Muscle of back (tissue), 11 donors: ENCODE results near the gene CPT1A. TPM values are rescaled to one million over a fixed set of nuclear protein-coding genes. Genes with fewer than 3 reads are reported as not detected.

ENCODE experiments used
- DNase-seq, 3 donors: peaks; one replicate each; pipeline versions ENCODE4 v3.0.0 to v3.0.0-alpha.2; 2013
- polyA plus RNA-seq, 10 donors: library from polyadenylated mRNA; unstranded; fragments of 120-200 nt; gene quantifications; one replicate each; pipeline ENCODE4 v1.2.1, GENCODE V29; 2013; ENCODE audit not compliant: insufficient read length in 10 of 10

The CPT1A gene
- polyA plus RNA-seq, 10 donors, result 10.1 to 13.7 (median 11.8) TPM

DNA sequence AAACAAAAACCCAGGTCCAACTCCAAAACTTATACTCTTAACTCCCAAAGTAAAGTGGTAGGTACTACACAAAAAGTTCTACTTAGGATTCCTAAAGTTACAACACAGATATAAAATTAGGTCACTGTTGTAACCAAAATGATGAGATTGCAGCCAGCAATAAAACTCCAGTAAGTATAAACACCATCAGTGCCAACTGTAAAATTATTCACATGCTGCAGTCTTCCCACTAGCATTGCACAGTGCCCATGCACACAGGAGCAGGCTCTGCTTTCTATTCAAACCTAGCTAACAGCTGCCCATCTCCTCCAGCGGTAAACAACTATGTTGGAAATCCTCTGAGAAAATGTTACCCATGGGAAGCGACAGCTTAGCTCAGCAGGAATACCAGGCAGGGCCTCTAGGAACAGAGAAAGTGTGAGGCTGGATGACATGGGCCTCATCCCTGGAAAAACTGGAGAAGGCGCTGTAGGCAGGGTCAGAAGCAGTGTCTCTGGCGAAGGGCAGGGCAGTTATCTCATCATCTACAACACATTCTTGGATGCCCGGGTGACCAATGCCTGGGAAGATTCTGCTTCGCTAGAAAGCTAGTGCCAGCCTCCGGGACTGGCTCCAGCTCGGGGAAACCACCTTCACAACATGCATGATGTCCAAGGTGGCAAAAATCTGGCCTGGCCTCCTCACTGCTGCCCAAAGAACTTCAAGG is 9.1 kb downstream of the CPT1A start:
- no peak for DNase-seq

DNA sequence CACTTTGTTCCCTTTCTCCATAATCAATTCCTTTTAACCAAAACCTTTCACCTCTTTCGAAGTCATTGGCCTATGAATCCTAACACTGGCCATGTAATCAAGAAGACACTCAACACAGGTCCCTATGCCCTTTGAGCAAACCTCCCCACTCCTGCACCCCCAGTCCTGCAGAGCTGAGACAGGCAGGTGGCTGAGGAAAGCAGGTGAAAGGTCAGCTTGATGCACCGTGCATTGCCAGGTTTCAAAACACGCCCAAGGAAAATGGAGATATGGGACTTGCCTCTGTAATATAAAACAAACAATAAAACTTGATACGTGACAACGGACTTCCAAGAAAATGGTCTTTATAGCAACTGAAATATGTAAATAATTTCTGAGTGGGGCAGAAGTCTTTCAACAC is 10.6 kb downstream of the CPT1A start:
- no peak for DNase-seq

DNA sequence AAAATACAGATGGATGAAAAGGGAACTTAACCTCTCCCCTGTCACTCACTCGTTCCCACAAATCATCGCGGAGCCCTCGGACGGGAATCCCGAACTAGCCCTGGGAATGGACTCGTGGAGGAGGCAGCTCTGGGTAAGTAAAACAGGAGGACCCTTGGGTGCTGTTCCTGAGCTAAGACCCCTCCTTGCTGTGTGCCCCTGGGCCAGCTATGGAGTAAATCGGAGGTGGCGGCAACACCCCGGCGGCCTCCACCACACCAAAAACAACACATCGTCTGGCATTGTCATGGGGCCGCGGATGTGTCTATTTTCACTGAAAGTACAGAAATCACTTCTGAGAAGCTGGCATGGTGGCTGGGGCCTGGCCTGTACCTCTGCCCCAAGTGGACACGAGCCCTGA is 12.1 kb downstream of the CPT1A start:
- DNase-seq, result no peak

DNA sequence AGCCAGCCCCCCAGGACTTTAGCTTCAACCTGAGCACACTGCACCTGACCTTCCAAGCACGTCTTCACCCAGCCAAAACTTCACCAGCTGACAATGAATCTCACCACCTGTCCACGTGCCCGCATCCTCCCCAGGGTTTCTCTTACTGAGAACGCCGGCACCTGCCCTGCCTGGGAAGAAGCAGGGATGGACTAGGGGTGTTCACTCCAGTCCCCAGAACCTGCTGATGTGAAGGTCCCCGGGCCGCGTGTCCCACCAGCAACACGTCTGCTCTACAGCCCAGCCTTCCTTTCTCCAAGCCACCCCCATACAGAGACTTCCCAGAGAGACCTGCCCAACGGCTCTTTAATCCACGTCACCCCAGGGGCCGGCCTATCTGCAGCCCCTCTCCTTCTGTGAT is 12.8 kb downstream of the CPT1A start:
- no peak for DNase-seq

DNA sequence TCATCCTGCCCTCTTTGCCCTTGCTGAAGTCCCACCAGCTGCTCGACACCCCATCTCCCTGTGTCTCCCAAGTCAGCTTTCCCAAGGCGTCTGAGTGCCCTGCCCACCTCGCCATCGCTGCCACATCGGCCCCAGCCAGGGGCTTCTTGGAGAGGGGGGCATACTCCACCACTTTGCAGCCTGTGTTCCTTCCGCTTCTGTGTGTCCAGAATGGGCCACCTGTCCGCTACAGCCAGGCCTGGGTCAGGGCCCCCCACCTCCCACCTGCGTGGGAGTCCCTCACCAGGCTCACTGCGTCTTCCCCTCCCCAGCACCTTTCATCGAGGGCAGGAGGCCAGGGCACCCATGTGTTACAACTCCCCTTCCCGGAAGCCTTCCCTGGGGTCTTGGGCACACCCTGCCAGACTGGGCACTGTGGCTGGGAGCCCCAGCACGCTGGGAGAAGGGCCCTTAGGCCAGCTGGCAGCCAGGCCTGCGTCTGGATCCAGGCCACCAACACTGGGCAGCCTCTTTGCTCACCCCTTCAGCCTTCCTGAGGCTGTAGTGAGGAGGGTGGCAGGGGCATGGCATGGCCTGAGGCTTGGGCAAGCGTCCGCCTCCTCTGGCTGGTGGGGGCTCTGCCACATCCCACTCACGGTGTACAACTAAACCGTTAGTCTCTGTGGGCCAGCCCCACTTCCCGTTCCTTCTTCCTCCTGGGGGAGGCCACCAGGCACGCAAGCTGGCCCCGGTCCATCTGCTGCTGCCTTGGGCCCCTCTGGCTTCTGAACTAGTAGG is 13.4 kb downstream of the CPT1A start:
- DNase-seq, result peak in 1 of 3 donors; percentile 27

DNA sequence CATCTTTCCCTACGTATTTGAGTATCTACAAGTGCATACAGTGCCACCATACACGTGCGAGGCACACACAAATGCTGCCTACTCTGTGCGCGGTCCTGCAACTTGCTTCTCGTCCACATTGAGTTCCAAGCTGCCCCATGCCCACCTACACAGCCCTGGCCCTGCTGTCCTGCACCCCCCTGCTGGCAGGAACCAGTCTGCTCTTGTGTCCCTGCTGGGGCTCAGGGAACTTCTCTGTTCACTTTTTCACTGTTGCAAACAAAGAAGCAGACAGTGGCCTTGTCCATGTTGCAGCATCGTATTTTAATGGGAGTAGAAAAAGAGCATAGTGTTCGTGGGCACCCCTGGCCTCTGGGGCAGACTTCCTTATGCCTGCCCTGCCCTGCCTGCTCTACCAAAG is 14.0 kb downstream of the CPT1A start:
- no peak for DNase-seq

DNA sequence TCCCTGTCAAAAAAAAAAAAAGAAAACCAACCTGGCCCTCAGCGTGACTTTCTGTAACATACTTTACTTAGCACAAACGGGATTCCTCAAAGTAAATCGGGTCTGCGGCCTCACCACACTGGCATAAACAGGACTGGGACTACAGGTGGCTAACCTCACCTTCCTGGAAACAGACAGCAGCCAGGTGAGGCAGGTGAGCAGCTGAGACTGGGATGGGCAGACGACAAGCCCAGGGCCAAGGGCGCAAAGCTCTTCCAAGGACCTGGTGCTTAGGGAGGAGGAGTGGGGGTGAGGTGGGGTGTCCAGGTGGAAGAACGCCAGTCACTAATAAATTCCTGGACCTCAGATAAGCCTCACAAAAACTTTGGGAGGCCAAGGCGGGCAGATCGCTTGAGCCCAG is 15.0 kb downstream of the CPT1A start:
- DNase-seq, result no peak

DNA sequence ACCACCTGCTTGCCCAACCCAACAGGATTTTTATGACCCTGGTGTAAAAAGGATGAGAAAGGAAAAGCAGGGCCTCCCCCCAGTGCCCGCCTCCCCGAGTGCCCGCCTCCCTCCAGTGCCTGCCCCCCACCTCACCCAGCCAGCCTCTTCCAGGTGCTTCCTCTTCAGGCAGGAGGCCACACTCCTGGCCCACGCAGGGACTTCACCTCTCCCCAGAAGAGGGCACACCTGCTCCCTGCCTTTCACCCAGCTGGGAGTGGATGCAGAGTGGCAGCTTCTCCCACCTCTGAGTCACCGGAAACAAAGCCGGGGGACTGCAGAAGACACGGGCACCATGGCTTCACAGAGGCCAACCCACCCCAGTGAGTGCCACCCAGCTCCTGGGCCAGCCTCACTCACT is 16.1 kb downstream of the CPT1A start:
- no peak for DNase-seq

DNA sequence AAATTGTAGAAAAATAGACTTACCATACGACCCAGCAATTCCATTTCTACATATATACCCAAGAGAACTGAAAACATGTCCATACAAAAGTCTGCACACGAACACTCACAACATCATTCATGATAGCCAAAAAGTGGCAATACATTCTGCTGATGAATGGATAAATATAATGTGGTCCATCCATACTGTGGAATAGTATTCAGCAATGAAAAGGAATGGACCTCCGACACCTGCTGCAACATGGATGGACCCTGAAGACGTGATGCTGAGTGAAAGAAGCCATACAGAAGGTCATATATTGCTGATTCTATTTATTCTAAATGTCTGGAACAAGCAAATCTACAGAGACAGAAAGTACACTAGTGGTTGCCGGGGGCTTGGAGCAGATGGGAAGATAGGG is 19.2 kb downstream of the CPT1A start:
- DNase-seq, result no peak

DNA sequence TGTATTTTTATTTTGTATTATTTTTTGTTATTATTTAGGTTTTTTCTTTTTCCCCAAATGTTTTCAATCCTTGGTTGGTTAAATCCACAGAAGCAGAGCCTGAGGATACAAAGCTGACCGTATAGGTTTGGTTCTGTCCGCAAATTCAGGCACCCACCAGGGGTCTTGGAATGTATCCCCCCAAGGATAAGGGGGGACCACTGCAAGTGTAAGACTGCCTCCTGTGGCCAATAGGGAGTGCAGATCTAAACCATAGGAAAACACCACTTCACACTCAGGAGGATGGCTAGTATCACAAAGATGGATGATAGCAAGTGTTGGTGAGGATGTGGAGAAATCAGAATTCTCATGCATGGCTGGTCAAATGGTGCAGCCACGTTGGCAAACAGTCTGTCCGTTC is 20.0 kb downstream of the CPT1A start:
- DNase-seq, result no peak

DNA sequence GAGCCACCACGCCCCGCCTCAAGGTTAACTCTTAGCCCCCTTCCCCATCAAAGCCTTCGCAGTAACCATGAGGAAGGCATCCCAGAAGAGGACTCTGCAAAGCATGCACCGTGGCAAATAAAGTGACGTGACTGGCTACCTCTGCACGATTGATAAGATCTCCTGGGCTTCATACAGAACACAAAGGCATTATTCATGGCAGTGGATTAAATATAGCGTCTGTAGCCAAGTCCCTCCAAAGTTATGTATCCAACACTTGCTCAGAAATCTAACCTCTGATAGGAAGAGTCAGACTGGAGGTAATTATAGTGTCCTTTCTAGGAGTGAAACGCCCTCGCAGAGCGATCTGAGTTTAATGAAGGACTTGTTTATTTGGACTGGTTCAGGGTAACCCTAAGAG is 22.4 kb downstream of the CPT1A start:
- DNase-seq, result no peak

DNA sequence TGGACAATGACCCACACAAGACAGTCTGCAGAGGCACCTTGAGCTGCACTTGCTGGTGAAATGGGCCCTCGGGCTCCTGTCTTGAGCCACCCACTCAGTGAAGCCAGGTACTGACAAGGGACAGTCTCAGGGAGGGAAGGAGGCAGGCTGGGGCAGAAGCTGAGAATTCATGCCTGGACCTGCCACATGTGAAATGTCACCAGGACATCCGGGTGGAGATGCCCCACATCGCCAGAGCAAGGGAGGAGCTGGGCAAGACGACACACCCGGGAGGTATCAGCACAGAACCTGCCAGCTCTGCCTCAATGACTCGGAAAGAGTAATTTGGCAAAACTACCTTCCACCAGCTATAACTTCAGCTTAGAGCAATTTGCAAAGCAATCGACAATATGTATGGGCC is 23.5 kb downstream of the CPT1A start:
- DNase-seq, result no peak

DNA sequence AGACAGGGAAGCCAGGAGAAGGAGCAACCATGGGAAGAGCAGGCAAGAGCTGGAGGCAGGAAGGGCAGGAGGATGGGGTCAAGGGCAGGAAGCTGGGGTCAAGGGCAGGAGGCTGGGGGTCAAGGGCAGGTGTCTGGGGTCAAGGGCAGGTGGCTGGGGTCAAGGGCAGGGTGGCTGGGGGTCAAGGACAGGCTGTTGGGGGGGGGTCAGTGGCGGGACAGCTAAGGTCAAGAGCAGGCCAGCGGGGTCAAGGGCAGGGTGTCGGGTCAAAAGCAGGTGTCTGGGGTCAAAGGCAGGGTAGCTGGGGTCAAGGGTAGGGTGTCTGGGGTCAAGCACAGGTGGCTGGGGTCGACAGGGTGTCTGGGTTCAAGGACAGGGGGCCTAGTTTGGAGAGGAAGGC is 24.2 kb downstream of the CPT1A start:
- DNase-seq, result no peak

DNA sequence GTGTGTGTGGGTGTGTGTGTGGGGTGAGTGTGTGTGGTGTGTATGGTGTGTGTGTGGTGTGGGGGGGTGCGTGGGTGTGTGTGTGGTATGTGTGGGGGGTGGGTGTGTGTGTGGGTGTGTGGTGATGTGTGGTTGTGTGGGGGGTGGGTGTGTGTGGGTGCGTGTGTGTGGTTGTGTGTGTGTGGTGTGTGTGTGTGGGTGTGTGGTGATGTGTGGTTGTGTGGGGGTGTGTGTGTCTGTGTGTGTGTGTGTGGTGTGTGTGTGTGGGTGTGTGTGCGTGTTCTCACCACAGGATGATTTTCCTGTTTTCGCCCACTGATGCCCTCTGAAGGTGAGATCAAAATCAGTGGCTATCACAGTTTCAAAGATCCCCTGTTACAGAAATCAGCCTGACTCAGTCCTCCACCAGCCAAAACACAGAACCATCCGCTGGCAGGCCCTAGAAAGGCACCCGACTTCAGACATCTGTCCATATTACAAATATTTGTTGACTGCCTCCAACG is 24.7 kb downstream of the CPT1A start:
- DNase-seq, result no peak

DNA sequence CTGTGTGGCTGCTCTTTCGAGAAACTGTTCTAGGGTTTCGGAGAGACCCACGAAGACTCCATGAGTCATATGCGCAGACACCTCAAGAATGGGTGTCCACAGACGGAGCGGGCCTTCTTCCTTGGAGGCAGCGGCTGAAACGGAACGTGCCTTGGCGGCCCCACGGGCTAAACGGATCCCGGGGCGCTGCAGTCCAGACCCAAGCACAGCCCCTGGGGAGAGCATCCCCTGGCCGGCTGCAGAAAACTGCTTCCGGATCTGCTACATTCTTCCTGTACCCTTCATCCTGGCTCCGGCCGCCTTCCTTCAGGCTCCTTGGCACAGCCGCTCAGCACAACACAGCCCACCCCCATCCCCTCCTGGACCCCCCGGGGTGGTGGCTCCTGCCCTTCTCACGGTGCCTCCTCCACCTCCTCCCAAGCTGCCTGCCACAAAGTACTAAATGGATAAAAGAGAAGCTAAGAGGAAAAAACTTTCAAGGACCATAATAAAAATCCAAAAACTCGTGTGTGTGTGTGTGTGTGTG is 25.4 kb downstream of the CPT1A start:
- DNase-seq, result no peak

DNA sequence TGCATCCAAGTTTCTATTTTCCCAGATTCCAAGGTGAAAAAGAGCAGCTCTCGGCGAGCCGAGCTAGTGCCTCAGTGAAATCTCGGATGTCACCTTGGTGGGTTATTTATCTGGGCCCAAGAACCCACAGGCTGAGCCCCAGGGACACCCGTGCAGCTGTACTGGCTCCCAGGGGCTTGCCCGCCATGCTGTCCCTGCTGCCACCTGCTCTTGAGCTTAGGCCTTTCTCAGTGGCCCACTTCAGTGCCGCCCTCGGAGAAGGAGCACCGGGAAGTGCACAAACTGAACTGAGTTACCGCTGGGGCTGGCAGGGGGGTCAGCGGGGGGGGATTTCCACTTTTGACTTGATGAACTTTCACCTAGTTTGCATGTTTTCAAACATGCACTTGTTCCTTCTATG is 27.9 kb downstream of the CPT1A start:
- DNase-seq, result no peak

DNA sequence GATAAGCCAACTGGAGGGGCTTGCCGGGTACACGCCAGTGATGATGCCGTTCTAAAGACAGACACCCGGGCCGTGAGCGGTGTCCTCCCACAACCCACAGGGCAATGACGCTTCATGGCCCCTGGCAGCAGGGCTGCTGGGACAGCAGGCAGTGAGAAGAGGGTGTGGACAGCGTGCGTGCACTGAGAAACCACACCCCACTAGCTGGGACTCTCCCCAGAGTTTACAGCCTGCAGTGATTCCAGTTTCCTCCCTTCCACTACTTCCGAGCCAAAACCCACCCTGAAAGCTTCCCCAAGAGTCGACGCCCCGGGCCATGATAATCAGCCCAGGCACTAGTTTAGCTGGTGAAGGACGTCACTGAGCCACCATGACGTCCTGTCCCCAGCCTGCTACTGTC is 29.2 kb downstream of the CPT1A start:
- peak in 1 of 3 donors; percentile 44 for DNase-seq

DNA sequence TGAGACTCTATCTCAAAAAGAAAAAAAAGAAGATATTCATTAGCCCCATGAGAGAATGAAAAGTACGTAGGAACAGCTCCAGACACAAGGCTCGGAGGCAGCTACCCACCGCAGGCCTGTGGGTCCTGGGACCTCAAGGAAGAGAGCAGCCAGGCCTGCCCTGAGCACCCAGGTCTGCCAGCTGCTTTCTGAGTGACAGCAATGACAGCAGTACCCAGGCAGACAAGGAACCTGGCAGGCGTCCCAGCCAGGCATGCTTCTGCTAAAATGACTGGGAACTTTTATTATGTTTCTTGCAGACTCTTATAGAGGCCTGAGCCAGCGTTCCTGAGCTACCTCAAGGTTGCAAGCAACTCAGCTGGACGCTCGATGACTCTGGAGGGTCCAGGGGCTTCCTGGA is 31.6 kb downstream of the CPT1A start:
- DNase-seq, result peak; percentile 27 to 38 (median 34)

DNA sequence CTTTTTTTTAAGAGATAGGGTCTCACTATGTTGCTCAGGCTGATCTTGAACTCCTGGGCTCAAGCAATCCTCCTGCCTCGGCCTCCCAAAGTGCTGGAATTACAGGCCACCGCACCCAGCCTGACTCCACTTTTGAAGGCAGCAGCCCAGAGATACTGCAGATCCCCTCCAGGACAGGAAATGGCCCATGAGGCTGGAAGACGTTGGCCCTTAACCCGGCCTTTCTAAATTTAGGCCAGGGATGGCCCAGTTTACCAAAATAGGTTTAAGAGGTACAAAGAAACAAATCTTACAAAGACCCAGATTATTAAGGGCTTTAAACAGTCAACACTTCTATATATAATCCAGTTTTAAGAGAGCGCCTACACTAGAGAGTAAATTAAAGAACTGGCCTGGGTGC is 32.2 kb downstream of the CPT1A start:
- DNase-seq, result no peak

DNA sequence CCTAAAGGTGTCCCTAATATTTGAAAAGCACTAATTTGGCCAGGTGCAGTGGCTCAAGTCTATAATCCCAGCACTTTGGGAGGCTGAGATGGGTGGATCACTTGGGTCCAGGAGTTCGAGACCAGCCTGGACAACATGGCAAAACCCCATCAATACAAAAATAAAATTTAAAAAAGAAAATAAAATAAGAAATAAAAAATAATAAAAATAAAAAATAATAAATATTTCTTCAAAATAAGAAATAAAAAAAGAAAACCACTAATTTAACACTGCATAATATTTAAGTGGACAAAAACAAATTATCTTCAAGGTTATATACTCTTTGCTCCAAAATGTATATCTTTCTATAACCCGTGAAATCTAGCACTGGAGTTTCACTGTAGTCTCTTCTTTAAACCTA is 32.9 kb downstream of the CPT1A start:
- DNase-seq, result no peak

DNA sequence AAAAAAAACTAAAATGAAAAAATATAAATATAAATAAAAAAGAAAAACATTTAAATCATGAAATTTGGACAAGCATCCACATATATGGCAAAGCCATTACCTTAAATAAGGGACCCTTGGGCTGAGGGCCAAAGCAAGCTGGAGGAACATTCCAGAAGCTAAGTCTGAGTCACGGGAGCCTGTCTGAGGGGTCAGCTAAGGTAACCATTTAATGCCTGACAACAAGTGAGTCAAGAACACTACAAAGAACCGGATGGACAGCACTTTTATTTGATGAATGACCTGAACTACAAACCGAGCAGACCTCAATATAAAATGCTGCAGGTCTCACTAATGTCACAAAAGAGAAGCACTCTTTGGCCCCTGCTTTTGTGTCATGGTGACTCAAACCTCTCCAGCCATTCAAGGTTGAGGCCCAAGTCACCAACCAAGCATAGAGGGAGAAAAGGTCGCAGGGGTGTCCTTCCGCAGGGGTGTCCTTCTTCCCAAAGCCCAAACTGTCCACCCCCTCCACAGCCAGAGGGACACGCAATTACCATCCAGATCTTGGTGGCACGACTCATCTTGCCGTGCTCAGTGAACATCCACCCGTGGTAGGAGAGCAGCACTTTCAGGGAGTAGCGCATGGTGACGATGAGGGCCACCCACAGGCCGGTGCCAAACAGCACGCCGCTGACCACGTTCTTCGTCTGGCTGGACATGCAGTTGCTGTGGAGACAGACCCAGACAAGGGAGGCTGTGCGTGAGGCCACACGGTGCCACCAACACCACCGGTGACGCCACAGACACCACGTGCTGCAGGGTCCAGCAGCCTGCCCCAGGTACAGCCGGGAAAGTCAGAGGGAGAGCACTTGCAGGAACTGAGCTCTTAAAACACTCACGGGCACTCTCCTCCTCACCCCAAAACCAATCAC is 34.5 kb downstream of the CPT1A start:
- DNase-seq, result peak in 1 of 3 donors; percentile 16

DNA sequence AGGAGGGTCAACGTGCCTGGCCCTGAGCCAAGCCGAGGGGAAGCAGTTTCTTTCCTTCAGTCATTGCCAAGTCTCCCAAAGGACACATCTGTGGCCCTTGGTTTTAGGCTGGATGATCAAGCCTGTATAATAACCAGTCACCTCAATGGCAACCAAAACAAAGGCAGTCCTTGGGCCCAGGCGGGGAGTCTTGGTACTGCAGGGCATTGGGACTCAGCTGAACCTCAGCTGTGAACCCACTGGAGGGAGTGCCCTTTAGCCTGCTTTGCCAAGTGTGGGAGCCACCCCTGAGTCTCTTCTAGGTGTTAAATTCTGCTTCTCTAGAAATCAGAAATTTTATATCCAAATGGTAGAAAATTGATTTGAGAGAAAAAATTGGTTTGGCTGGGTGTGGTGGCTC is 36.9 kb downstream of the CPT1A start:
- DNase-seq, result no peak
